Measurements from ENCODE around the gene ENTHD1.

The ENTHD1 gene

GRCh38 chr22:39699631-39700360 is 193.8 kb downstream of the ENTHD1 start:
- no peak for TF ChIP-seq GATA1 (IDR thresholded peaks at IDR 0.05; ENCODE audit: low read depth, low read length)
- TF ChIP-seq POLR2A (IDR thresholded peaks at IDR 0.05; ENCODE audit: low read length) = no peak
- no peak for DNase-seq

- DNase-seq = no peak
- TF ChIP-seq POLR2A (IDR thresholded peaks at IDR 0.05; ENCODE audit: low read length) (no peak), GATA1 (IDR thresholded peaks at IDR 0.05; ENCODE audit: low read depth, low read length) (no peak)
These were observed 195.7 kb downstream of the ENTHD1 start for GRCh38 chr22:39697790-39698430.

- DNase-seq = no peak
- TF ChIP-seq GATA1 (IDR thresholded peaks at IDR 0.05; ENCODE audit: low read depth, low read length) (no peak), POLR2A (IDR thresholded peaks at IDR 0.05; ENCODE audit: low read length) (no peak)
These were observed 199.5 kb downstream of the ENTHD1 start for GRCh38 chr22:39693943-39694500.
